Cardiac septum (tissue), 1 donor: ENCODE results near the gene LONRF2. TPM values are rescaled to one million over a fixed set of nuclear protein-coding genes. Genes with fewer than 3 reads are reported as not detected.

Source experiments
- DNase-seq: peaks from one replicate; pipeline ENCODE4 v3.0.0-alpha.2; 2020; ENCODE audit warnings: low spot score
- intact Hi-C: fragments of 100-400 bp; cut with DNase I; formaldehyde crosslinking; loops from one replicate; pipeline ENCODE4 v1.14.0; 2022
- total RNA-seq: library from RNA; stranded (reverse); fragmentation: NEBNext Ultra II Directional; extraction: Animal tissue kit (Norgen Biotek cat#: 25700); gene quantifications from one replicate; pipeline ENCODE4 v1.2.1, GENCODE V29; 2021
- donor health status: DM: no; HTN: no; CAD: no.

LONRF2 gene
- total RNA-seq, 1 donor from 2014 or later: 24.5 TPM

DNA sequence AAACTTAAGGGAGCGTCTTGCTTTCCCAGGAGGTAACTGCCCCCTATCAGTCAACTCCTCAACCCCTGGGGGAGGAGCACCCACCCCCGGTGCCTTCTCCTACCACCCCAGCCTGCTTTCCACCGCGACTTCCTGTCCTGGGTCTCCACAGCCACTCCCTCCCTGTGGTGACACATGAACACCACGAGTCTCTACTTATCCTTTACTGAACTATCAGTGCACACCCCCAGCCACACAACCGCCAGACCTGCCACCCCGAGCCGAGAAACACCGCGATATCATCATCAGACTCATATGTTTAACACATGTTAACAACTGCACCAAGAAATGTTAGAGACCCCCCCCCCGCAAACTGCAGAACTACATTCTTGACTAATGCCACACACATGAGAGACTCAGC, 43.3 kb downstream of the LONRF2 start:
- intact Hi-C loops: no loop called here
- no peak for DNase-seq

DNA sequence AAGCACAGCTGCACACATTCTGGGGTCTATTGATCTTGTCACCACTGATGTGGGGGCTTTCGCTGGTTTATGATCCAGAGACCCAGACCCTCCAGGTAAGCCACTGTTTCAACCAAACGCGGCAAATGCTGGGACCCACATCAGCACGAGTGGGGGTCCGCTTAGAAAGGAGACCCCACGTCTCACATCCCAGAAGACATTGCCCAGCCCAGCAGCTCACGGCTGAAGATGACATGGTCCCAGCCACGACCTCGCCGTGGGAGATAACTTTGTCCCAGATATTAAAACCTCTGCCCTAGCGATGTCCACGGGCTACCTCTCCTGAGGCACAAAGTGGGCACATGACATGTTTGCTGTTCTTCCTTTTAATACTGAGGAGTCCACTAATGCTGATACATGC, 43.8 kb downstream of the LONRF2 start:
- intact Hi-C loops: no loop called here
- no peak for DNase-seq

DNA sequence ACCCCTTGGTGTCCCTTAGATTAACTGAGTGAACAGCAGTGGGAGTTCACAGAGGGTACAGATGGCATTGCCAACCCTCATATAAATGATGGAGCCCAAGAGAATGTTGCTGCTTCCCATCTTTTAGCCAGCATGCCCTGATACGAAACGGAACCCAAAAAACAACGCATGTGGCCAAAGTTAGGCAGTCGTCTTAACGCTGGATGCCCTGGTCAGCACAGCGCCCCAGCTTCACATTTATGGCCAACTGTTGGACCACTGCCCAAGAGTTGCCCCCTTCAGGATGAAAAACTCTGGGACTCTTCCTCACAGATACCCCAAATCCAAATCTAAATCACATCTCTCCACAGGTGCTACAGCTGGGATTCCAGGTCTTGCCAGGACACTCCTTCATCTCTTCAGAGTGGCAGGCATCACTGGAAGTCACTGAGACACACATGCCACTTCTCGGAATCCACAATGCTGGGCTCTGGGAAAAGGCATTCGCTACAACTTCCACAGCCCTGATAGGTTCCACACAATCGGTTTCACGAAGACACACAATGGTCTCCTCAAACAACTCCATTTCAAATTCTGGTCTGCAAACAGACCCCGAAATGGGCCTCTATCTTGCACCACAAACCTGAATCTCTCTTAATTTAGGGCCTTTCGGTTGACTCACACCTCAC, 44.6 kb downstream of the LONRF2 start:
- intact Hi-C loops: no loop called here
- DNase-seq: no peak

DNA sequence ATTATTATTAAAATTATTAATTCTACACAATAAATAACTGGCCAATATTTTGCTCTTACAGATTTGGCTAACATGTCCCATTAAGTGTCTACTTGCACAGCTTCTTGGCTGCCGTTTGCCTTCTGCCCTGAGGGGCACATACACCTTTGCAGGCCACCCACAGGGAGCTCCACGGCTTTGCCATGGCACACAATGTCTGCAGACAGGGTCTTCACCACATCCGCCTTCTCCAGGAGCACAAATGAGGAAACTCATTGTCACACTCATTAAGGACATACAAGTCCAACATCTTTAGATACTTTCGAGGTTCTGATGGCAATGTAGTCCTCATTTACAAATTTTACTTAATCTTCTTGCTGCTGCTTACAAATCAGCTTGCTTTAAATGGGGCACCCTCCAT, 45.6 kb downstream of the LONRF2 start:
- DNase-seq: no peak
- intact Hi-C loops: no loop called here

DNA sequence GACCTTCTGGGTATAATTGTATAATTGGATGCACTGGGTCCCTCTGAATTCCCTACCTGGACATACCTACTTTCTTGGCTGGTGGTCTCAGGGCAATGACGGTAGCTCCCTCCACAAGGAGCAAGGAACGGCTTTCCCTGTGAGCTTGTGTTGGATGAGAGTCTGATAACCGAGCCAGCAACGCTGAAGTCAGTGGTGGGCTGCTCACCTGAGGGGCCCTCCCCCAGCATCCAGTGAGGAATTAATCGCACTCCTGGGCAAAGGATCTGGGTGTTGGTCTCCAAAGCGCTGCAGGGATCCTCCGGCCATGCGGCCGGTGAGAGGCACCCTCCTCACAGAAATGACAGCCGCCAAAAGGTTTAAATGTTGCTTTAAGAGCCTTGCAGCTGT, 47.1 kb downstream of the LONRF2 start:
- intact Hi-C loops: no loop called here

DNA sequence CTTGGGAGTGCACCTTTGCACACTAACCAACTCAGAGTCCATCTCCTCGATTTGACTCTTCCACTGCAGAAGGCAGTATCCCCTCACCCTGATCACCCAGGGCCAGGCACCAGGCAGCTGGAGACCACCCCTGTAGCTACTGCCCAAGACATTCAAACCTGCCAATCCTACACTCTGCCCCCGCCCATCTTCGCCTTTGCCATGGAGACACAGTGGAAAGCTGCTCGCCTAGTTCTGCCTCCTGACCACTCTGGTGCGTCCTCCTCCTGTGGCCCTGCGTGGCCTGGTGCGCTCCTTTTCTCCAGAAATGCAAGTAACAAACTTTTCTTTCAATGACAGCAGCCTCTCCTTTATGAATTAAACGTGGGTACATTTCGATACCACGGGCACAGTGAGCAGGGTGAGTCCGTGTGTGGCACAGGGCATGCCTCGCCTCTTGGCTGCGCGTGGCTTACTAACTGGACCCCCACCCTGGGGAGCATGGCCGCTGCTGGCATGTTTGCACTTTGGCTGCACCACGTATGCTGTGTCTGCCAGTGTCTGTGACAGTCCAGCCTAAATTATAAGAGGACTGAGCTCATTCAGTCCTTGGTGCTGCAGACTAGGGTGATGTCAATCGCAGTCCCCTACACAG, 47.6 kb downstream of the LONRF2 start:
- DNase-seq: no peak
- intact Hi-C loops: no loop called here

More for the DNA sequence above, 47.1 kb downstream of the LONRF2 start:
- DNase-seq: no peak

DNA sequence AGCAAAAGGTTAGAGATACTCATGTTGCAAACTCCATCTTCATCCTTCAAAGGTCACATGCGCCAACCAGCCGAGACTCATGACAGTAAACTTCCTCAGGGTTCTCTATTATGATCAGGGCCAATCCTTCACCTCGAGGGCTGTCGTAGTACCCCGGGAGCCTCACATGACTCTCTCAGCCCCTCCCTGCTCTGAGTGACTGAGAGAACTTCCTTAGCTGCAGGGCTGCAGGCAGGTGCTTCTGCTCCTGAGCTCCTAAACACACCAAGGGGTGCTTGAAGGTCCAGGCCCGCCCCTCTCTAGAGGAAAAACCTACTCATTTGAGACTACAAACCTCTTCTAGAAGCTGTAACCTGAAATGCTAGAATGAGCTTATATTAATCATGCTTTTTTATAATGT, 48.2 kb downstream of the LONRF2 start:
- intact Hi-C loops: no loop called here
- DNase-seq: peak; percentile 71

DNA sequence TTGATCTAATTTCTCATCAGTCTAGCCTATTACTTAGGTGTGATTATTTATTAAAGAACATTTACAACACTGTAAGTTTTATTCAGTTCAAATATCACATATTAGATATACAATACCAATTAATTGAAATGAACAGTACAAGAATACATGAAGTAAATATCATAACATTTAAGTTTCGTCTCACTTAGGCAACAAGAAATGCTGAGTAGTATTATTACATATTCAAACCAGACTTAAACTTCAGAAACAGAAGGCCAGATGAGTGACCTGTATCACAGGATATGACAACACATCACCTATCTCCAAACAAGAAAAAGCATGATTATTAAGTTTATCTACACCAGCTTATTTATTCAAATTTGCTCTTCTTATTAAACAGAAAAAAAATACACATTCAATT, 48.9 kb downstream of the LONRF2 start:
- intact Hi-C loops: no loop called here
- no peak for DNase-seq

DNA sequence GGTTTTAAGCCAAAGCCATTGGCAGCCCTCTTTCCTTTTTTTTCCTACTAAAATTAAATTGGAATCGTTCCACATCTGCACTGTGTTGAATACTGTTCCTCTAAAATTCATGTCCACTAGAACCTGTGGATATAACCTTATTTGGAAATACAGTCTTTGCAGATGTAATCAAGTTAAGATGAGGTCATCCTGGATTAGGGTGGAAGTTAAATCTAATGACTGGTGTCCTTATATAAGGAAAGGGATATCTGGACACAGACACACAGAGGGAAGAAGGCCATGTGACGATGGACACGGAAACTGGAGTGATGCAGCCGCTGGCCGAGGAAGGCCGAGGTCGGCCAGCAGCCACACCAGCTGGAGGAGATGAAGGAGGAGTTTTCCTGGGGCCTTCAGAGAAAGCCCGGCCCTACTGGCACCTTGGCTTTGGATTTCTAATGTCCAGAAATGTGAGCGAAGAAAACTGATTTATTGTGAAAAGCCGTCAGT, 49.4 kb downstream of the LONRF2 start:
- intact Hi-C loops: no loop called here
- no peak for DNase-seq

DNA sequence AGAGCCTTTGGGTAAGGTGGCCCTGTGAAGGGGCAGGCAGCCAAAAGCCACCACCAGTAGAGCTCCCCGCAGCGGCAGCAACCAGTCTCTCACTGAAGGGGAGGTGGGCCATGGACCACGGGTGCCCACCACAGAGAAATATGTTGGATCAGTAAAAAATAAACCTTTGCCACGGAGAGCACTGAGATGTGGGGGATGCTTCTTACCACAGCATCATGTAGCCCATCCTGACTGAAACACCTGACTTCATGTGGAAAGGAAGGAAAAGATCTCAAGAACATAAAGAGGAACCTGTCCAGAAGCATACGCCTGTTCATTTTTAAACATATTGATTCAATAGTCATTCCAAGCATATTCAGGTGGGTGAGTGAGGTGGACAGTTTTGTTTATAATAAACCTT, 51.1 kb downstream of the LONRF2 start:
- intact Hi-C loops: no loop called here
- DNase-seq: no peak

DNA sequence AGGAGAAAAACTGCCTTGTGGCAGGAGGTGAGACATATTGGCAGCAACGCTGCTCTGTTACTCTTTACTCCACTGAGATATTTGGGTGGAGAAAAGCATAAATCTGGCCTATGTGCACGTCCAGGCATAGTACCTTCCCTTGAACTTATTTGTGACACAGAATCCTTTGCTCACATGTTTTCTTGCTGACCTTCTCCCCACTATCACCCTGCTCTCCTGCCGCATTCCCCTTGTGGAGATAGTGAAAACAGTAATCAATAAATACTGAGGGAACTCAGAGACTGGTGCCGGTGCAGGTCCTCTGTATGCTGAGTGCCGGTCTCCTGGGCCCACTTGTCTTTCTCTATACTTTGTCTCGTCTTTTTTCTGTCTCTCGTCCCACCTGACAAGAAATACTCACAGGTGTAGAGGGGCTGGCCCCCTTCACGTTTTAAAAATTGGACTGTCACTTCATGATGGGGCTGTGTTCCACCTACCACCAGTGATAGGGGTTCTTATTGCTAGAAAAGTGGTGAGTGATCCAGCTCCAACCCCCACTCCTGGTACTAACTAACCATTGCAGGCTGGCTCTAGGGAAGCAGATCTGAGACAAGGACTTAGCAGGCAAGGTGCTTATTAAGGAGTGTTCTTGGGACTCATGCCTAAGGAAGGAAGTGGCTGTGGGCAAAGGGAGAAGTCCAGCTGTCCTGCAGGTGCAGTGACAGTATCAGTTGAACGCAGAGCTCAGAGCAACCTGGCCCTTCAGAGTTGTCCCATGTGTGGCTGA, 51.7 kb downstream of the LONRF2 start:
- DNase-seq: peak; percentile 60
- intact Hi-C loops: no loop called here

DNA sequence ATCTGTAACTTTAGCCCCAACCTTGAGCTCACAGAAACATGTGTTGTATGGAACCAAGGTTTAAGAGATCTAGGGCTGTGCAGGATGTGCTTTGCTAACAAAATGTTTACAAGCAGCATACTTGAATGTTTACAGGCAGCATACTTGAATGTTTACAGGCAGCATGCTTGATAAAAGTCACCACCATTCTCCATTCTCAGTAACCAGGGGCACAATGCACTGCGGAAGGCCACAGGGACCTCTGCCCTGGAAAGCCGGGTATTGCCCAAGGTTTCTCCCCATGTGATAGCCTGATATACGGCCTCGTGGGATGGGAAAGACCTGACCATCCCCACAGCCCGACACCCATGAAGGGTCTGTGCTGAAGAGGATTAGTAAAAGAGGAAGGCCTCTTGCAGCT, 52.4 kb downstream of the LONRF2 start:
- intact Hi-C loops: no loop called here
- DNase-seq: peak; percentile 6

DNA sequence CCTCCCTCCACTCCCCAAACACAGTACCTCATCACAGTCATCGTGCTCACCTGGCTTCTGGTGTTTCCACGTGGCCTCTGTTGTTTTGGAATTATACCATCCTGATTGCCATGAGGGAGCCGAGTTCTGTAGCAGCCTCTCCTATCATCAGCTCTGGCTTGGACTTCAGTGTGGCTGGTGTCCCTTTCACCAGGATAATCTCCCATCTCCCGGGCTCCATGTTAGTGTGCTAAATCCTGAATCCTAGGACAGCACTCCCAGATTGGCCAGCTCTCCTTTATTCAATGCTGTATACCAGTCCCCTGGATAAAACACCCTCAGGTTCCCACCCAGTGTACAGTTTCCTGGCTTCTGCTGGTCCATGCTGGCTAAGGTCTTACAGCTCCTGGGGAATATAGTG, 53.3 kb downstream of the LONRF2 start:
- DNase-seq: peak; percentile 59
- intact Hi-C loops: no loop called here

DNA sequence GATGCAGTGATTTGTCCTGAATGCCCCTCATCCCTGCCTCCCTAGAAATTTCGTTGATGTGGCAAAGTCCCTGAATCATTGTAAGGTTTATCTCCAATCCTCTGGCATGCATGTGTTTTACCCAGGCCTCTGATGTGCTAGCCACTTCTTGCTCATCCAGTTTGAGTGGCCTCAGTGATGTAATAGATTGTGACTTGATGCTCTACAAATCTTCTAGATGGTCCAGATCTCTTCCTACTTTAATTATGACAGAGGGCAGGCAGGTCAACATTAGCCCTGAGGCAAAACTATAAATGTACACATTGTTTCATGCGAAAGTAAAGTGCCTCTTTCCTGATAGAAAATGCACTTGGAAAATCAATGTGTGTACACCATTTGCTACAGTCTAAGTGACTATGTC, 54.5 kb downstream of the LONRF2 start:
- intact Hi-C loops: no loop called here
- DNase-seq: no peak

DNA sequence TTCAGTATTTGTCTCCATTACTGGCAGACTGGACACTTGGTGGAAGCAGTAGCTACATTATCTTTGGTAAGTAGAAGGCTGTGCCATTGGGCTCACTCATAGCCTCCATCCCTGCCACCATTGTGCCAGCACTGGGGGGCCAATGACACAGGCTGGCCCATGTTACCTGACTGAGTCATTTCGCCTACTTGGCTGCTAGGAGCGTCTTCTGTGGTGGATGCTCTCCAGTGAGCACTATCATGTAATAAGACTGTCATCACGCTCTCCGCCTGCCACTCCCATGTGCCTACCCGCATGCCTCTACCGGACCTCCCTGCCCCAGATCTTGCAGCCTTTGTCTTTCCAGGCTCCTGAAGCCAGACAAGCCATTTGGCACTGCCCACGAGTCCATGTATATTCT, 56.2 kb downstream of the LONRF2 start:
- intact Hi-C loops: no loop called here
- peak; percentile 66 for DNase-seq

DNA sequence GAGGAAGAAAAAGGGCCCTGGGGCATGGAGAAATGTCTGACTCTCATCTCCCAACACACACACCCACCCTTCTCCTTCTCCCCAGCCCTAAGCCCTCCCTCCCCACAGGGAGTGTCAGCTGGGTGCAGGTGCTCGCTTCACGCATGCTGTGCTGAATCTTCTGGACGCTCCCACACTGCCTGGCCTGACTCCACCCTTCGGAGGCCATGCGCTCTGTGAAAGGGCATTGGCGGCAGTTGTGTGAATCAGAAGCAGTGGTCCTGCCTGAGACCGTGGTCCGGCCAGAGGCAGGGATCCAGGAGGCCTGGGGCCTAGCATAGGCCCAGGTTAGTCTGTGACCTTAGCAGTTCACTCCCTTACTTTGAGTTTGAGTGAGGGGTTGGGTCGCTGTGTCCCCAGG, 57.1 kb downstream of the LONRF2 start:
- intact Hi-C loops: no loop called here
- peak; percentile 63 for DNase-seq

DNA sequence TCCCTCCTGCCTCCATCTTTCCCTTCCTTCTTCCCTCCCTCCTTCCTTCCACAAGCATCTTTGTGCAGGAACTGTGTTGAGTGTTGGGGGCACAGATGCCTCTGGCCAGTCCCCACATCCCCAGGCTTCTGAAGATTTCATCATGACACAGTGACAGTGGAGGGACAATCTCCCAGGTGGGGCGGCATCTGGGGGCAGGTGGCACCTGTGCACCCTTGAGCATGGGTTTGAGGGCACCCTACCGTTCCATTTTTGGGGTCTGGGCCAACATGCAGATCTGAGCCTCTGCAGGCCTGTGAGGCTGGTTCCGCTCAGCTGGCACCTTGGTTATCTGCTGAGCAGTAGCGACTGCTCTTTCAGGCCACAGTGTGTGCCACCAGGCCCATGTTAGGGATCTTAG, 57.6 kb downstream of the LONRF2 start:
- peak; percentile 66 for DNase-seq
- intact Hi-C loops: loop anchor here (5.0 kb wide), 1 partner anchor 707 kb away; no protein-coding TSS in a partner anchor

DNA sequence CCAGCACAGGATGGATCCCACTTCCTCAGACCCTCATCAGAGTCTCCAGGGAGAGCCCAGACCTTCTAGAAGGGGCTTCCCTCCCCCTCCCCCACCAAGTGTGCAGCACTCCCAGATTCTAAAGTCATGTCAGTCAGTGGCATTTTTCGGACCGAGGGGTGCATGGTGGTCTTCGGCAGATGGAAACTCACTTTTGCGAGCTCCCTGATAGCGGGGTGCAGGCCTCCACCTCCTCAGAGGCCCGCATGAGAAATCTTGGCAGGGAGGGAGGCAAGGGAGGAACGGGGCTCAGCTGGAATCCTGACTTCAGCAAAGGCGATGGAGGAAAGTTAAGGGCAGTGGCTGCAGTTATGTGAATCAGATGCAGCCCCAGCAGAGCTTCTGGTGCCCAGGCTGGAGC, 58.2 kb downstream of the LONRF2 start:
- DNase-seq: peak; percentile 70
- intact Hi-C loops: loop anchor here (5.0 kb wide), 1 partner anchor 707 kb away; no protein-coding TSS in a partner anchor

DNA sequence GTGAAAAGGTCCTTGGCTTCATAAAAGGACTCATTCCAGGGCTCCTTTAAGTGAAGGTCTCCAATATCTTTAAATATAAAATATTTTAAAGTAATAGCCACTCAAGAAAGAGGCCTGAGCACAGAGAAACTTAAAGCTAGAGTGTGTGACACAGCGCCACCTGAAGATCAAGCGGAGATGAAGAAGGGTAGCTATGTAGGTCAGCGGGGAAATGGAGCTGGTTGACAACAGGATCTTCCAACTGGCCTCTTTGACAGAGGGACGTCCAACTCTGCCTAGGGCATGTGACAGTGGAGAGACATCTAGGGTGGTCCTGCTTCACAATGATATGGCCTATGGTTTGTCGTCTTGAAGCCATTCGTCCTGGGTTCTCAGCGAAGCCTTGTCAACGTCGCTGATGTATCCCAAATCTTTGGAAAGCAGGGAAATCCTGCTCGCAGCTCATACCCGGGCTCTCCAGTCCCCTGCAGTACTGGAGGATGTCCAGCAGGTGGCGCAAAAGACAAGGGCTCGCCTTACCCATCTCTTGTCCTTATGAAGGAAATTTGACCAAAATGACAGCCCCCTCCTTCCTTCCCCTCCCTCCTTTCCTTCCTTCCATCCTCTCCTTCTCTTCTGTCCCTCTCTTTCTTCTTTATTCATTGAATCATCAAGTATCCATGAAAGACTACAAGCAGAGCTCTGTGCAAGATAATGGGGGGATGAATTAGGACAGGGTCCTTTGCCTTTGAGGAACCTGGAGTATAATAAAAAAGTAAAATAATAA, 59.6 kb downstream of the LONRF2 start:
- intact Hi-C loops: loop anchor here (5.0 kb wide), 1 partner anchor 705 kb away; no protein-coding TSS in a partner anchor
- peak; percentile 82 for DNase-seq

DNA sequence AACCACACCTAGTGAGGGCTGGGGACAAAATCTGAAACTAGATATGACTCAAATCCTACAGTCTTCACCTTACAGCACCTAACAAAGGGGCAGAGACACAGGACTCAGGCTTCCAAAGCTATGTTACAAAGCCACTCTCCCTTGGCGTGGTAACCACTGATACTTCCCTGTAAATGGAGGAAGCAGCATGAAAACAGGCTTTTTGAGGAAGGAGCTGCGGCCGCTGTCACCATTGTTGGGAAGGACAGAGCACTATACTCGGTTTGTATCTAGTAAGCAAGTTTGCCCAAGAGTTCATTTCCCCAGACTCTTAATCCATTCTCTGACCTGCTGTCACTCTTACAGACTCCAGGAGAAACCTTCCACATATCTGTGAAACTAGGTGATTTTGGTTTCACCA, 60.3 kb downstream of the LONRF2 start:
- peak; percentile 78 for DNase-seq
- intact Hi-C loops: loop anchor here (5.0 kb wide), 1 partner anchor 705 kb away; no protein-coding TSS in a partner anchor
